Hepatocyte (in vitro differentiated cells): ENCODE measurements around the gene SETD1A. TPM values are rescaled to one million over a fixed set of nuclear protein-coding genes. Genes with fewer than 3 reads are reported as not detected.
A peak's percentile ranks its signal among the peaks of the same experiment; 100 is the strongest.

Experiments used
- DNase-seq: peaks from one replicate; pipeline ENCODE4 v3.0.0-alpha.2; 2016; ENCODE audit warnings: low spot score
- H2AFZ ChIP-seq: fragments of 200-600 bp; sonication (generic); 2 replicates; pipeline ENCODE4 v1.6.0; 2016; ENCODE audit warnings: antibody characterized with exemption, mild to moderate bottlenecking
- H3K27ac ChIP-seq: fragments of 200-600 bp; sonication (generic); 2 replicates; pipeline ENCODE4 v1.5.1; 2016; ENCODE audit warnings: mild to moderate bottlenecking
- H3K27me3 ChIP-seq: fragments of 200-600 bp; sonication (generic); 2 replicates; pipeline ENCODE4 v1.6.1; 2016
- H3K36me3 ChIP-seq: fragments of 200-600 bp; sonication (generic); replicated peaks from 2 replicates; pipeline ENCODE4 v1.5.1; 2016; ENCODE audit warnings: low read depth; ENCODE audit not compliant: insufficient read depth
- H3K4me1 ChIP-seq: fragments of 200-600 bp; sonication (generic); 2 replicates; pipeline ENCODE4 v1.5.1; 2016; ENCODE audit warnings: mild to moderate bottlenecking, moderate library complexity; ENCODE audit not compliant: insufficient read depth
- H3K4me2 ChIP-seq: fragments of 200-600 bp; sonication (generic); 2 replicates; pipeline ENCODE4 v1.6.0; 2016
- H3K4me3 ChIP-seq: fragments of 200-600 bp; sonication (generic); 2 replicates; pipeline ENCODE4 v1.5.1; 2016; ENCODE audit warnings: mild to moderate bottlenecking
- H3K79me2 ChIP-seq: fragments of 200-600 bp; sonication (generic); 2 replicates; pipeline ENCODE4 v1.6.0; 2017; ENCODE audit warnings: mild to moderate bottlenecking
- H3K9me2 ChIP-seq: fragments of 200-600 bp; sonication (generic); replicated peaks from 2 replicates; pipeline ENCODE4 v1.6.0; 2017; ENCODE audit warnings: mild to moderate bottlenecking; ENCODE audit not compliant: insufficient read depth
- H3K9me3 ChIP-seq: fragments of 200-600 bp; sonication (generic); 2 replicates; pipeline ENCODE4 v1.5.1; 2016; ENCODE audit warnings: low read depth, mild to moderate bottlenecking
- H4K20me1 ChIP-seq: fragments of 200-600 bp; sonication (generic); 2 replicates; pipeline ENCODE4 v1.6.0; 2016; ENCODE audit warnings: mild to moderate bottlenecking; ENCODE audit not compliant: insufficient read depth, poor library complexity, severe bottlenecking
- CTCF ChIP-seq: fragments of 200-600 bp; sonication (generic); IDR thresholded peaks from 2 replicates; pipeline ENCODE4 v1.5.1; 2016; ENCODE audit warnings: antibody characterized with exemption, mild to moderate bottlenecking; ENCODE audit not compliant: poor library complexity
- EZH2 ChIP-seq: fragments of 200-600 bp; sonication (generic); IDR thresholded peaks from 2 replicates; pipeline ENCODE4 v1.6.1; 2016; ENCODE audit warnings: antibody characterized with exemption, mild to moderate bottlenecking, borderline replicate concordance
- EZH2phosphoT487 ChIP-seq: fragments of 200-600 bp; sonication (generic); IDR thresholded peaks from one replicate; pipeline ENCODE4 v1.6.1; 2018; ENCODE audit warnings: antibody characterized with exemption, mild to moderate bottlenecking, low read depth, moderate library complexity; ENCODE audit not compliant: unreplicated experiment, severe bottlenecking
- WGBS: methylation state at CpG from one replicate; pipeline ENCODE4 v1.1.6; 2016; ENCODE audit warnings: low lambda C conversion rate; ENCODE audit errors: missing lambda C conversion rate; 5-methylcytosine and 5-hydroxymethylcytosine counted together
- polyA plus RNA-seq: library from polyadenylated mRNA; unstranded; fragments of >200 nt; fragmentation: Nextera tagmentation; extraction: Ambion mirVana; gene quantifications from 2 replicates; pipeline ENCODE4 v1.2.1, GENCODE V29; 2016
- total RNA-seq: library from RNA; depleted of rRNA; stranded (reverse); fragments of >200 nt; gene quantifications from 2 replicates; pipeline ENCODE4 v1.2.3, GENCODE V29; 2014

Gene SETD1A
- total and polyA plus RNA-seq, 2 experiments from 2014 or later: 2.2 to 2.7 TPM

DNA sequence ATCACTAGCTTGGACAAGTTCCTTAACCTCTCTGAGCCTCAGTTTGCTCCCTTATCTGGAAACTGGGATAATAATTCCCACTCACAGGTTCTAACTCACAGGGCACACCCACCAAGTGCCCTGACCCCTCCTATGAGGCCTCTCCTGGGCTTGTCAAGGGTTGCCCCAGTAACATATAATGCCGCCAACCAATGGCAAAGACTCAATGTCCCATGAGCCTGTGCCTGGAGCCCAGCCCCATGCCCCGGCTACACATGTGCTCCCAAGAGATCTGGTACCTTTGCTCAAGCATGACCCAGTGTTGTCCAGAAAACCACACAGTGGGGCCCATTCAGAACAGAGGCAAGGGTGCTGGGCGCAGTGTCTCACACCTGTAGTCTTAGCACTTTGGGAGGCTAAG is 42.7 kb upstream of the SETD1A start:
- no peak overlapping the region for H3K4me3 ChIP-seq
- 96% methylated on average over 3 of the region's 3 CpGs for WGBS

GRCh38 chr16:30918614-30919013 is 38.9 kb upstream of the SETD1A start:
- no peak for DNase-seq
- TF ChIP-seq EZH2phosphoT487 (no peak), EZH2 (no peak), CTCF (no peak)
- Histone ChIP-seq H3K27ac (no peak overlapping the region), H3K79me2 (peaks cover 7% of the 10 kb centered on the region), H3K36me3 (no peaks in the 10 kb centered on the region), H4K20me1 (no peaks in the 10 kb centered on the region), H3K4me3 (no peak overlapping the region), H2AFZ (no peak overlapping the region), H3K27me3 (no peaks in the 10 kb centered on the region), H3K4me1 (no peaks in the 10 kb centered on the region), H3K4me2 (no peak overlapping the region), H3K9me3 (no peaks in the 10 kb centered on the region), H3K9me2 (no peaks in the 10 kb centered on the region)
- WGBS: 100% methylated on average over 1 of the region's 1 CpG

More for the DNA sequence above, 42.7 kb upstream of the SETD1A start:
- peak; percentile 5 for DNase-seq
- Histone ChIP-seq H4K20me1 (no peaks in the 10 kb centered on the region), H3K79me2 (no peaks in the 10 kb centered on the region), H2AFZ (no peak overlapping the region), H3K27ac (no peak overlapping the region), H3K9me2 (no peaks in the 10 kb centered on the region), H3K4me1 (no peaks in the 10 kb centered on the region), H3K27me3 (no peaks in the 10 kb centered on the region), H3K4me2 (no peak overlapping the region), H3K36me3 (no peaks in the 10 kb centered on the region), H3K9me3 (no peaks in the 10 kb centered on the region)
- TF ChIP-seq EZH2 (no peak), CTCF (no peak), EZH2phosphoT487 (no peak)

- no peak overlapping the region for H3K4me3 ChIP-seq
- no peaks in the 10 kb centered on the region for H3K27me3 ChIP-seq
- H3K9me2 ChIP-seq: no peaks in the 10 kb centered on the region
- H3K36me3 ChIP-seq: no peaks in the 10 kb centered on the region
- peaks cover 3% of the 10 kb centered on the region for H4K20me1 ChIP-seq
- TF ChIP-seq CTCF (no peak), EZH2 (no peak), EZH2phosphoT487 (no peak)
- peak overlapping the region; percentile 59 for H3K27ac ChIP-seq
- H3K79me2 ChIP-seq: peaks cover 20% of the 10 kb centered on the region
- DNase-seq: no peak
- WGBS: 91% methylated on average over 2 of the region's 2 CpGs
- H3K4me2 ChIP-seq: no peak overlapping the region
- no peak overlapping the region for H2AFZ ChIP-seq
- peaks cover 5% of the 10 kb centered on the region for H3K4me1 ChIP-seq
- H3K9me3 ChIP-seq: no peaks in the 10 kb centered on the region
Observed at GRCh38 chr16:30920891-30921290, 36.7 kb upstream of the SETD1A start.

DNA sequence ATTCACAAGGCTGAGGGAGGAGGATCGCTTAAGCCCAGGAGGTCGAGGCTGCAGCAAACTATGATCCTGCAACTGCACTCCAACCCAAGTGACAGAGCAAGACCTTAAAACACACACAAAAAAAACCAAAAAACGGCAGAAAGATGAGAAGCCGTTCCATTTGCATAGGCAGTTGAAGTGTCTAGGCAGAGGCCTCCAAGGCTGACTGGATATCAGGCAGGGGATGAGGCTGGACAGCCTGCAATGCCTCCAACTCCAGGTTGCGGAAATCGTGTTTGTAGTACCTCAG is 36.2 kb upstream of the SETD1A start:
- TF ChIP-seq EZH2 (no peak), CTCF (no peak), EZH2phosphoT487 (no peak)
- 33% methylated on average over 6 of the region's 6 CpGs for WGBS
- Histone ChIP-seq H3K27ac (peak overlapping the region; percentile 59), H3K9me2 (no peaks in the 10 kb centered on the region), H2AFZ (no peak overlapping the region), H4K20me1 (peaks cover 3% of the 10 kb centered on the region), H3K4me2 (peak overlapping the region; percentile 83), H3K4me1 (peaks cover 5% of the 10 kb centered on the region), H3K4me3 (no peak overlapping the region), H3K27me3 (no peaks in the 10 kb centered on the region), H3K36me3 (no peaks in the 10 kb centered on the region), H3K9me3 (no peaks in the 10 kb centered on the region), H3K79me2 (peaks cover 20% of the 10 kb centered on the region)
- no peak for DNase-seq
